NCI-H82 treated with DMSO at 0.1 percent for 48 hours (cell line): ENCODE measurements around the gene GRWD1.

Source experiments
- DNase-seq: peaks from one replicate; lab custom pipeline; 2025; ENCODE audit not compliant: unreplicated experiment; lab: John Stamatoyannopoulos, UW

GRWD1 gene

GRCh38 chr19:48495396-48495795 lies 49.6 kb downstream of the GRWD1 start:
- DNase-seq = no peak

- DNase-seq = no peak
These were observed 51.4 kb downstream of the GRWD1 start for GRCh38 chr19:48496959-48497727.

GRCh38 chr19:48497728-48498594 lies 52.2 kb downstream of the GRWD1 start:
- DNase-seq = no peak

GRCh38 chr19:48498595-48499311 lies 53.0 kb downstream of the GRWD1 start:
- no peak for DNase-seq

GRCh38 chr19:48499316-48500090 lies 53.7 kb downstream of the GRWD1 start:
- DNase-seq = no peak

GRCh38 chr19:48500830-48501493 lies 55.2 kb downstream of the GRWD1 start:
- DNase-seq = no peak

- peak; percentile 88 for DNase-seq
These were observed 55.9 kb downstream of the GRWD1 start for GRCh38 chr19:48501494-48502349.

GRCh38 chr19:48502350-48503018 lies 56.7 kb downstream of the GRWD1 start:
- DNase-seq = no peak

GRCh38 chr19:48506138-48506733 lies 60.5 kb downstream of the GRWD1 start:
- DNase-seq = peak; percentile 24
